LNCaP clone FGC (cell line): ENCODE results near the gene CDK14.

Experiments
- DNase-seq: peaks from one replicate; pipeline ENCODE4 v3.0.0-alpha.2; 2011; ENCODE audit warnings: low read depth
- H3K4me3 ChIP-seq: 2 replicates; pipeline ENCODE4 v1.5.1; 2011; ENCODE audit warnings: mild to moderate bottlenecking, low read depth, low read length, control low read depth
- CTCF ChIP-seq: IDR thresholded peaks from 2 replicates; pipeline ENCODE4 v1.5.1; 2012; ENCODE audit warnings: mild to moderate bottlenecking; ENCODE audit not compliant: control insufficient read depth, insufficient read depth; ENCODE audit errors: extremely low read depth

CDK14 gene

GRCh38 chr7:90740386-90740785, 144.3 kb downstream of the CDK14 start:
- no peak for TF ChIP-seq CTCF
- H3K4me3 ChIP-seq, result no peak overlapping the region
- no peak for DNase-seq

- no peak overlapping the region for H3K4me3 ChIP-seq
- DNase-seq, result no peak
- TF ChIP-seq CTCF, result no peak
Observed at GRCh38 chr7:90743626-90744025, 147.5 kb downstream of the CDK14 start.

GRCh38 chr7:90747516-90747915, 151.4 kb downstream of the CDK14 start:
- TF ChIP-seq CTCF, result no peak
- H3K4me3 ChIP-seq, result no peak overlapping the region
- DNase-seq, result no peak

DNA sequence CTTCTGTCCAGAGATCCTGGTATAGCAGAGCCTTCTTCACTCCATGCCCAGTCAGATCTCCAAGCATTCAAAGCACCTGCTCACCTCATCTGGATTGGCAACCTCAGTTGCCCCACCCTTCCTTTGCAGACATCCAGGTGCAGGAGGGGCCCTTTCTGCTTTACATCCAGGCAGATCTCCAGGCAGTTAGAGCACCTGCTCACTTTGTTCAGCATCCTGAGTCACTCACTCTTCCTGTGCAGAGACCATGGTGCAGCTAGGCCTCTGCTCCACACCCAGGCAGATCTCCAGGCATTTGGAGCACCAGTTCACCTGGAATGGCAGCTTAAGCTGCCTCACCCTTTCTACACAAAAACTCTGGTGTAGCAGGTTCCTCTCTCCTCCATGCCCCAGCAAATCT, 153.1 kb downstream of the CDK14 start:
- TF ChIP-seq CTCF, result no peak
- H3K4me3 ChIP-seq, result no peak overlapping the region
- DNase-seq, result no peak

DNA sequence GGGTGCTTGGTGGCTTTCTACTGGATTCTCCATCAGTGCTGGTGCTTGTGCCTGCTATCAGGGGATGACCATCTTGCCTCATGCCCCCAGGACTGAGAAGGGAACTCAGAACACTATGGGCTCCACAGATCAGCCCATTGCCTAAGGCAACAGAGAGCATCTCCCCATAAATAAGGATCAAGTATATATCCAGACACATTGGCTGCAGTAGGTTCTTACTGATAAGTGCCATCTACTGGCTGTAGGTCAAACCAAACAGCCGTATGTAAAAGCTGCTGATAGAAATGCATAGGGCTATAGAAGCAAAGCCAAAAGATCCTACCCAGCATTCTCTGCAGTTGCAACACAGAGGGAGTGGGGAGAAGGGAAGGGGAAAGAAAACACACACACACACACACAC, 153.7 kb downstream of the CDK14 start:
- no peak for DNase-seq
- H3K4me3 ChIP-seq, result no peak overlapping the region
- TF ChIP-seq CTCF, result peak; percentile 58

DNA sequence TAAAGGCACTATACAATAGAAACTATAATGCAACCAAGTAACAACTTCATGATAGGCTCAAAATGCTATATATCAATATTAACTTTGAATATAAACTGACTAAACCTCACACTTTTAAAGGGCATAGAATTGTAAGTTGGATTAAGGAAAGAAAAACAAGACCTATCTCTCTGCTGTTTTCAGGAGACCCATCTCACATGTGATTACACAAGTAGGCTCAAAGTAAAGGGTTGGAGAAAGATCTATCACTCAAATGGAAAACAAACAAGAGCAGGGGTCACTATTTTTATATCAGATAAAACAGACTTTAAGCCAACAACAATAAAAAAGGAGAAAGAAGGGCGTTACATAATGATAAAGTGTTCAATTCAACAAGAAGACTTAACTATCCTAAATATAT, 155.5 kb downstream of the CDK14 start:
- DNase-seq, result no peak
- TF ChIP-seq CTCF, result no peak
- no peak overlapping the region for H3K4me3 ChIP-seq

- no peak overlapping the region for H3K4me3 ChIP-seq
- no peak for DNase-seq
- TF ChIP-seq CTCF, result no peak
Observed at GRCh38 chr7:90752051-90752450, 155.9 kb downstream of the CDK14 start.
